Lower leg skin (tissue), 4 donors: ENCODE data around the gene CDON. TPM values are rescaled to one million over a fixed set of nuclear protein-coding genes. Genes with fewer than 3 reads are reported as not detected.

ENCODE experiments used
- DNase-seq, 2 donors: peaks; one replicate each; pipeline ENCODE4 v3.0.0-alpha.2; 2019; ENCODE audit warnings: low spot score in 2 of 2
- H3K4me3 ChIP-seq: fragments of 200-600 bp; sonication (generic); 2 replicates; pipeline ENCODE4 v1.5.1; 2017; ENCODE audit warnings: mild to moderate bottlenecking, low read depth; ENCODE audit not compliant: poor library complexity, severe bottlenecking
- POLR2A ChIP-seq, 2 donors: fragments of 450-650 bp; IDR thresholded peaks; one replicate each; pipeline ENCODE4 v1.6.1; 2016 to 2017; ENCODE audit warnings: antibody characterized with exemption in 2 of 2, mild to moderate bottlenecking in 1 of 2, moderate library complexity in 1 of 2
- WGBS, 2 donors: methylation state at CpG; one replicate each; pipeline ENCODE4 v1.1.5; 2018; 5-methylcytosine and 5-hydroxymethylcytosine counted together
- intact Hi-C: fragments of 100-400 bp; cut with DNase I; formaldehyde crosslinking; loops from one replicate; pipeline ENCODE4 v1.15.0; 2023; ENCODE audit warnings: low total_unique reads
- total RNA-seq, 4 donors: library from RNA; depleted of rRNA; stranded (reverse); fragments of >200 nt; gene quantifications; one replicate each; pipeline ENCODE4 v1.1.0, GENCODE V29; 2016
- TF ChIP-seq, protein P1 (sequence below), 3 donors: fragments of 450-650 bp; IDR thresholded peaks; one replicate each; pipeline ENCODE4 v1.5.1; 2016; ENCODE audit warnings: antibody characterized with exemption in 3 of 3, mild to moderate bottlenecking in 3 of 3, moderate library complexity in 2 of 3

Gene CDON
- total RNA-seq, 4 donors from 2014 or later, result 12.3 to 21.0 (median 18.0) TPM

DNA sequence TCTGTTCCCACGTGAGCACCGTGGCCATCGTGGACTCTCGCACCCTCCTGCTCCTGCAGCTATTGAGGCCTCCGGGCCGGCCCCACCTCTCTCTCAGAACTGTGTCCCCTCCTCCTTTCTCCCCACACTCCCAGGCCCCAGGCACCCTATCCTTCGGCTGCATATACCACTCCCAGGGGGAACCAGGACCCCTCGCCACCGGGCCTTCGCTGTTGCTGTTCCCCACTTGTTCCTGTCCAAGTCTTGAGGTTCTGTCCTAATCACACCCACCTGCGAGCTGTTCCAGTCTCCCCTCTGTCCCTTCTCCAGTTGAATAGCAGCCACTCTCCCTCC is 43.0 kb upstream of the CDON start:
- intact Hi-C loops, result no loop called here
- no peak overlapping the region for H3K4me3 ChIP-seq
- TF ChIP-seq, protein P1, sequence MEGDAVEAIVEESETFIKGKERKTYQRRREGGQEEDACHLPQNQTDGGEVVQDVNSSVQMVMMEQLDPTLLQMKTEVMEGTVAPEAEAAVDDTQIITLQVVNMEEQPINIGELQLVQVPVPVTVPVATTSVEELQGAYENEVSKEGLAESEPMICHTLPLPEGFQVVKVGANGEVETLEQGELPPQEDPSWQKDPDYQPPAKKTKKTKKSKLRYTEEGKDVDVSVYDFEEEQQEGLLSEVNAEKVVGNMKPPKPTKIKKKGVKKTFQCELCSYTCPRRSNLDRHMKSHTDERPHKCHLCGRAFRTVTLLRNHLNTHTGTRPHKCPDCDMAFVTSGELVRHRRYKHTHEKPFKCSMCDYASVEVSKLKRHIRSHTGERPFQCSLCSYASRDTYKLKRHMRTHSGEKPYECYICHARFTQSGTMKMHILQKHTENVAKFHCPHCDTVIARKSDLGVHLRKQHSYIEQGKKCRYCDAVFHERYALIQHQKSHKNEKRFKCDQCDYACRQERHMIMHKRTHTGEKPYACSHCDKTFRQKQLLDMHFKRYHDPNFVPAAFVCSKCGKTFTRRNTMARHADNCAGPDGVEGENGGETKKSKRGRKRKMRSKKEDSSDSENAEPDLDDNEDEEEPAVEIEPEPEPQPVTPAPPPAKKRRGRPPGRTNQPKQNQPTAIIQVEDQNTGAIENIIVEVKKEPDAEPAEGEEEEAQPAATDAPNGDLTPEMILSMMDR (IDR thresholded peaks at IDR 0.05), result no peak
- no peak for TF ChIP-seq POLR2A (IDR thresholded peaks at IDR 0.05)
- DNase-seq, result no peak
- WGBS, 2 donors, result 85 to 88% methylated on average over 11 of the region's 11 CpGs

DNA sequence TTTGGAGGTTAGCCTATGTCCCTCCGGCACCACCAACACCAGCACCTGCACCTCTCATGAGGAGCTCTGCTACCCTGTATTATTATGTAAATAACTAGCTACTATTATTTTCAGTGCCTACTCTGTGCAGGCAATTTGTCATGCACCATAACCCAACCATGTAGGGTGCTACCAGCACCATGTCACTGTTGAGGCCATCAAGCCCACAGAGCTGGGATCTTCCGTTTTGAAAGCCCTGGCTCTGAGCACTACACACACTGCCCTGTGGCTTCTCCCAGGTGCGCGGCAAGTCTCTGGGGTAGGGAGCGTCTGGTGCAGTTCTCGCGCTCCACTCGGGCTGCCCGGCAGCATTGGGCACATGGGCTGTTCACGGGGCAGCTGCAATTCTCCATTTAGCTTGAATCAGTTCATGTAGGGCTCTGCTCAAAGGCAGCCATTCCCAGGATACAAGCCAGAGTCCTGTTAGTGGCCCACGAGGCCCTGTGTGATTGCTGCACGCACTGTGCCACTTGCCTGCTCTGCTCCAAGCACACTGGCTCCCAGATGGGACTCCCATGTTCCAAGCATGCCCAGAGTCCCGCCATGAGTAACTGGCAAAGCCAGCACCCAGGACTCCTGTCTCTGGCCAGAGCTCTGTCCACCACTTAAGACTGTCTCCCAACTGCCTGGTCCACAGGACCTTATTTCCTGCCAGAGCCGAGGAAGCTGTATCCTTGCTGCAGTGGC is 42.5 kb upstream of the CDON start:
- intact Hi-C loops, result no loop called here
- no peak for TF ChIP-seq POLR2A (IDR thresholded peaks at IDR 0.05)
- TF ChIP-seq, protein P1 (IDR thresholded peaks at IDR 0.05), result no peak
- DNase-seq, result no peak
- WGBS, 2 donors, result 84 to 91% methylated on average over 14 of the region's 14 CpGs
- H3K4me3 ChIP-seq, result no peak overlapping the region

DNA sequence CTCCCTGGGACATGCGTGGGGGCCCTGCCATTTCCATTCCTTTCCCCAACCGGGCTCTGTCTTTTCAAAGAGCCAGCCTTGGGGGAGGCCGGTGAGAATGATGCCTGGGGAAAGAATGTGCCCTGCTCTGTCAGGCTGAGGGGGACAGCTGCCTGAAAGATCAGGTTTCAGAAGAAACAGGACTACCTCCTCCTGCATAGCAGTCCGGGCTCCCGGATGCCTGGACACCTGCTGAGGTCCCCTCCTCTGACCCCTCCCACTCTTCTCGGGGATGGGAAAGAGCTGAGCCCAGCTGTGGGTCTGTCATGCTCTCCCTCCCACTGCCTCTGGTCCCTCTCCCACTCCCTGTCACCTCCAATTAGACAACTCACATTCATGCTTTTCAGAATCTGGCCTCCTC is 41.8 kb upstream of the CDON start:
- intact Hi-C loops, result no loop called here
- H3K4me3 ChIP-seq, result no peak overlapping the region
- WGBS, 2 donors, result 82 to 89% methylated on average over 6 of the region's 6 CpGs
- no peak for DNase-seq
- TF ChIP-seq POLR2A (IDR thresholded peaks at IDR 0.05), result no peak
- TF ChIP-seq, protein P1 (IDR thresholded peaks at IDR 0.05), result no peak

DNA sequence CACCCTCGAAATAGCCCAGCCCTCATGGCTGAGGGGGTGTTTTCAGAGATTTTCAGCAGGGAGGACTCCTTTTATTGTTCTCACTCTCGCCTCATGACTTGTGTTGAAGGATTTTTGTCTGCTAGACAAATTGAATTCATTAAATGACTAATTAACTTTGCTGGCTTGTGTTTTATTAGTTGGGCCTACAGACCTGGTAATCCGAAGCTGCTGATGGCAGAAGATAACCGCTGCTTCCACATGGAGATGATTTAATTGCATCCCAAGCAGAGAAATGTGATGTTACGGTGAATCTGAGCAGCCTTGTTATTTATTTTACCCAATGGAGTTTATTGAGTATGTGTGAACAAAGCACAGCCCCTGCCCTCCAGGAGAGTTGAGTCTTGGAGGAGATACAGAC is 40.5 kb upstream of the CDON start:
- WGBS, 2 donors, result 72 to 80% methylated on average over 5 of the region's 5 CpGs
- no peak overlapping the region for H3K4me3 ChIP-seq
- intact Hi-C loops, result no loop called here
- TF ChIP-seq, protein P1 (IDR thresholded peaks at IDR 0.05), result no peak
- TF ChIP-seq POLR2A (IDR thresholded peaks at IDR 0.05), result no peak
- DNase-seq, result no peak

DNA sequence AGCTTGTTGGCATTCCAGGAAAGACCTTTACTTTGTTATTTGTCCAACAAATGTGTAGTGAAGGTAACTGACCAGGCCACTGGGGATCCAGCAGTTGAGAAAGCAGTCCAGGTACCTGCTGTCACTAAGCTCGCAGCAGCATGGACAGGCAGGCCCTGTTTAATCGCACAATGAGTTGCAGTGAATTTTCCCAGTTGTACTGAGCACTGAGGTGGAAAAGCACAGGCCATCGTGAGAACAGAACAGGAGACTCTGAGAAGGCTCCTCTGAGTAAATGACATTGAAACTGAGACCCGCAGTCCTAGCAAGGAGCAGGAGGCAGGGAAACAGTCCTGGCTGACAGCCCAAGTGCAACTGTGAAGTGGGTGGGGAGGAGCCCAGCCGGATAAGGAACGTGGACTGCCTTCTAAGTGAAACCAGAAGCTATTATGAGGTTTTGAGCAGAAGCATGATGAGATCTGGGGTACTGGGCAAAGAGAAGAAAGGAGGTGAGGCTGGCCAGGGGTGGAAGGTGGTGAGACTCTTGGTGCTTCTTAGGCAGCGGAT is 39.8 kb upstream of the CDON start:
- no peak for DNase-seq

More for the DNA sequence above, 39.8 kb upstream of the CDON start:
- TF ChIP-seq POLR2A (IDR thresholded peaks at IDR 0.05), result no peak
- TF ChIP-seq, protein P1 (IDR thresholded peaks at IDR 0.05), result no peak
- 44 to 46% methylated on average over 7 of the region's 7 CpGs for WGBS, 2 donors
- H3K4me3 ChIP-seq, result no peak overlapping the region
- intact Hi-C loops, result no loop called here
